ENCODE data around the gene UQCC2.
A peak's percentile ranks its signal among the peaks of the same experiment; 100 is the strongest.

The UQCC2 gene

DNA sequence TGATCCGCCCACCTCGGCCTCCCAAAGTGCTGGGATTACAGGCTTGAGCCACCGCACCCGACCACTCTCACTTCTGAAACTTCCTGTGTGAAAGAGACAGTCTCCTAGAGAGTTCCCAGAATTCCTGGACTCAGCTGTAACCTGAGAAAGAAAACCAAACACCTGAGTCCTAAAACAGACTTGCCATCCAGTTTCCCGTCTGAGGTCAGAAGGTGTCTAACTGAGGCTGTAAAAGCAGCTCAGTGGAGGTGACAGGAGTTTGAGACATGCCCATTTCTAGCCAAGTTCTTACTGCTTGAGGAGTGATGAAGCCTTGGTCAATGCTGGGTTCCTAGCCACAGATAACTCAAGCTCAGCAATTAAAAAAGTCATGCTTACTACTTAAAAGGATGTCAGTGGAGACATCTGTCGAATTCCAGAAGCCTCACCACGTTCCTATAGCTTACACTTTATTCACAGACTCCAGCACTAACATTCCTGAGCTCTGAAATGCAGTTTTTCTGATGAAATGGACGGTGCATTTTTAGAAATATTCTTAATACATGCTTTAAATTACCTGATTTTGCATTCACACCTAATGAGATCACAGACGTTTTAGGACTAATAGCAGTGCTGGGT is 6.1 kb downstream of the UQCC2 start:
- no peak for DNase-seq

GRCh38 chr6:33704215-33705066 is 7.1 kb downstream of the UQCC2 start:
- no peak for DNase-seq

GRCh38 chr6:33702345-33702977 is 9.0 kb downstream of the UQCC2 start:
- peak; percentile 39 for DNase-seq

DNA sequence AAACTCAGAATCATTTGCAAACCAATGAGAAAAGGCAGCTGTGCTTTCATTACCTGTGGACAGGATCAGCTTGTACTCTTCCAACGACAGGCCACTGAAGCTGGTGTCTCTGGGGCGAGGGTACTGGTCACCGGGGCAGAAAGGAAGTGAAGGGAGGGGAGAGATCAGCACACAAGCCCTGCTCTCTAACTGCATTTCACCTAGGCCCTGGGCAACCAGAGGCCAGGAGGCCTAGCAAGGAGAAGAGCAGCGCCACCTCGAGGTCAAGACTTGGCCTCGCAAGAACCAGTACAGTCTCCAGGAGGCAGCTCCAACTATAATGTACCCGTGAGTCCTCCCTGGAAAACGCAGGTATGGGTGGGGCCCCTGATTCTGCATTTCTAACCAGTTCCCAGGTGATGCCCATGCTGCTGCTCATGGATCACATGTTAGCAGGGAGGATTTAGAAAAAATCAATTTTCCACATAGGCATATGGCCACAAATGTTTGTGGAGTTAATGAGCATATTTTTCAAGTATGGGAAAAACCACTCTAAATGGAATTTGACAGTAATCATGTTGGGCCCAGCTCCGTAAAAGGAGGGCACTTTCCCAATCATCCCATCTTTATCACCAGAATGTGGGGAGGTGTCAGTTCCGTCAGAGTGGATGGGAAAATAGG is 11.0 kb downstream of the UQCC2 start:
- peak; percentile 72 for DNase-seq

DNA sequence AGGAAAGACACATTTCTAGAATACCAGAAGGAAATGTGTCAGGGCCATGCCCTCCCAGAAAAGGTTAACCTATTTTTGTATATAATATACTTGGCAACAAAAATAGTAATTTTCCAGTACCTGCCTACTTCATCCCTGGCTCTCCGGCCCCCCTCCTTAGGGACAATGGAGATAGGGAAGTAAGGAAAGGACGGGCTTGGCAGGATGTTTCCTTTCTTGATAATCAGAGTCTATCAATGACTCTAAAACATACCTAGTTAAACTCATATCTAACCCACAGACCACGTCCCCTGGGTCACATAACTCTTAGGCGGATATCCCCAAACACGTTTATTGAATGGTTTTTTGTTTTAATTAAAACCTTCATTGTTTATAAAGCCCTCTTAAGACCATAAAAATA is 11.8 kb downstream of the UQCC2 start:
- DNase-seq = no peak

DNA sequence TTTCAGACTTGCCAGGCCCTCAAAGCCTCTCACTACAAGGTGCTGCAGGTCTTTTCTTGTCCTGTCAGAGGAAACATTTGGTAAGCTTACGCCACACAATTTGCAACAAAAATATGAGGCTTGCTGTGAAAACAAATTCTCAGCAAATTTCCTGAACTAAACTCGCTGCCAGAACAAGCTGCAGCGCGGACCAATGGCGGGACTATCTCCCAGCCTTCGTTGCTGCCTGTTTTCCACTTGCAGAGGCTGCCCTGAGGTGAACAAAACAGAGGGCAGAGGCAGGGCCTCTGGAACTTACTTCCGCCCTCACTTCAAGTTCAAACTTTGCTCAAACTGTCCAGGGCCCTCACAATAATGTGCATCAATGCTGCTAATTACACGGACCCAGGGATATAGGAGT is 12.4 kb downstream of the UQCC2 start:
- DNase-seq = no peak

- DNase-seq = no peak
Observed at GRCh38 chr6:33698494-33698893, 13.0 kb downstream of the UQCC2 start.

DNA sequence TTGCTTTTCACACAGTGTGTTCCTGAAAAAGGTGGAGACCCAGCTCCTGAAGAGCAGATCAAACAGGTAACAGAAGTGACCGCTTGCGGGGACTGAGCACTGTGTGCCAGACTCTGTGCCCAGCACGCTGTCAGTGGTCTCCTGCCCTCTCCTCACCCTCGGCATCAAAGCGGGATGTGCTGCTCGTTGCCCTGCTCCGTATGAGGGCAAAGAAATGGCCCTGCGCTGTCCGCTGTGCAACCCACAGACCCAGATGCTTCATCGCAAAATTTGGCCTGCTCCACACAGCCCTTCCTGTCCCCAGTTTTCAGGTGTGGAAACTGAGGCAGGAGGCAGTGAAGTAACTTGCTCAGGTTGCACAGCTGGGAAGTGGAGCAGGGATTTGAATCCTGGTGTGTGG is 13.7 kb downstream of the UQCC2 start:
- DNase-seq = no peak

GRCh38 chr6:33696548-33697518 is 14.7 kb downstream of the UQCC2 start:
- peak; percentile 46 for DNase-seq

GRCh38 chr6:33696076-33696475 is 15.4 kb downstream of the UQCC2 start:
- DNase-seq = no peak

GRCh38 chr6:33695451-33695887 is 16.0 kb downstream of the UQCC2 start:
- DNase-seq = no peak

DNA sequence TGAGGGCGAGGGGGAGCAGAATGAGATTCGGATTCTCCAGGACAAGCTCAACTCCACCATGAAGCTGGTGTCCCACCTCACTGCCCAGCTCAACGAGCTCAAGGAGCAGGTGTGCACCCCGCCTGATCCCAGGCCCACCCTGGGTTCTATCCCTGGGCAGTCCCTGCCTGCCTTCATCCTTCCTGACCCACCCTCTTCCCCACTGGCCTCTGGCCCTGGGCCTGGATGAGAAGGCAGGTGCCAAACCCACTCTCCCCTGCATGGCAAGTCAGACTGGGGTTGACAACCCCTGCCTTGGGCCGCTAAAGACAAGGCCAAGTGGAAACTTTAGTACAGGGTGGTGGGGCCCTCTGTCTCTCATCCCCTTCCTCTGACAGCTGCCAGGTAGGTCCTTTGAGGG is 16.5 kb downstream of the UQCC2 start:
- DNase-seq = no peak

GRCh38 chr6:33694401-33694931 is 17.0 kb downstream of the UQCC2 start:
- DNase-seq = peak; percentile 60

GRCh38 chr6:33693186-33694105 is 18.1 kb downstream of the UQCC2 start:
- DNase-seq = no peak

DNA sequence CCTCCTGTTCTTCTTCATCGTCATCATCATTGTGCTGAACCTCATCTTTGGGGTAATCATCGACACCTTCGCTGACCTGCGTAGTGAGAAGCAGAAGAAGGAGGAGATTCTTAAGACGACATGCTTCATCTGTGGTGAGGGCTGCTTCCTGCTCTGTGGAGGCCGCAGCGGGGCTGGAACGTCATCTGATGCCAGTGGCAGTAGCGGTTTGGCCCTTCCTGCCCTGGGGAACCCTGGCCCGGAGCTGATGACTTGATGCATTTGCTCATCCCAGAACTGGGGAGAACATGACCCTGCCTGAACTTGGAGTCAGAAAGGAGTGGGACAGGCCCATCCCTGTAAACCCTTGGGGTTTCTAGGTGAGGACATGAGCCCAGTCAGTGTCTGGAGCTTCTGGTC is 18.7 kb downstream of the UQCC2 start:
- DNase-seq = peak; percentile 74

- no peak for DNase-seq
Observed at GRCh38 chr6:33692078-33692759, 19.3 kb downstream of the UQCC2 start.

DNA sequence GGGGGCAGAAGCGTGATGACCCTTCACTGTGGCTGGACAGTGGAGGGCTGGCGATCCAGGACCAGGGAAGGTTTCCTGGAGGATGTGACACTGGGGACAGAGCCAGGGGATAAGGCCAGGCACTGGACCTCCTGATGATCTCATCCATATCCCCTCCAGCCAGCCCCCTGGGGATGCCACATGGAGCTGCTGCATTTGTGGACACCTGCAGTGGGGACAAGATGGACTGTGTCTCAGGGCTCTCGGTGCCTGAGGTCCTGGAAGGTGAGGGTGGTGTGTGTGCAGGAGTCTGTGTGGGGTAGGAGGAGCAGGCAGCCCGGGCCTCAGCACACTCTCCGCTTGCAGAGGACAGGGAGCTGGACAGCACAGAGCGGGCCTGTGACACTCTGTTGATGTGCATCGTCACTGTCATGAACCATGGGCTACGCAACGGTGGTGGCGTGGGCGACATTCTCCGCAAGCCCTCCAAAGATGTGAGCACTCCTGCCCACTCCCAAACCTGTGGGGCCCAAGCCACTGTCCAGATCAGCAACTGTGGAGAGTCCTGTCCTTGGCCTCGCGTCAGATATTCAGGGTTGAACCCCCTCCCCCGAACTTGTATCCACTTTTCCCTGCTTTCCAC is 19.9 kb downstream of the UQCC2 start:
- no peak for DNase-seq

- DNase-seq = no peak
Observed at GRCh38 chr6:33690766-33691165, 20.7 kb downstream of the UQCC2 start.

DNA sequence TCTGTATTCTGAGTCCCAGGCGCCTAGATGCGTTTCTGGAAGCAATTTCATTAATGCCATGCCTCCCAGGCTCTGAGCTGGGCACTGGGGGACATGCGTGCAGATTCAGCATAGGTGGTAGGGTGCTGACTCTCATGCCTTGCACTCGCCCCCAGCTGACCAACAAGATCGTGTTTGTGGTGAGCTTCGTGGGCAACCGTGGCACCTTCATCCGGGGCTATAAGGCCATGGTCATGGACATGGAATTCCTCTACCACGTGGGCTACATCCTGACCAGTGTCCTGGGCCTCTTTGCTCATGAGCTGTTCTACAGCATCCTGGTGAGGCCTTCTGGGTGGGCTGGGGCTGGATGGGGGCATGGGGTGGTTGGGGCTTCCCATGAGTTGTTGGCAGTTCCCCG is 21.6 kb downstream of the UQCC2 start:
- no peak for DNase-seq

GRCh38 chr6:33689148-33689494 is 22.4 kb downstream of the UQCC2 start:
- no peak for DNase-seq
